Cardiac muscle cell (in vitro differentiated cells and primary cell): Measurements from ENCODE around the gene BEST3. TPM values are rescaled to one million over a fixed set of nuclear protein-coding genes. Genes with fewer than 3 reads are reported as not detected.

Experiments used
- DNase-seq, 2 donors: peaks; one replicate each; pipeline versions ENCODE4 v3.0.0 to v3.0.0-alpha.2; 2010 to 2017; ENCODE audit warnings: low read depth in 1 of 2, low spot score in 1 of 2
- H3K27ac ChIP-seq: fragments of 200-600 bp; sonication (generic); 2 replicates; pipeline ENCODE4 v1.5.1; 2016
- H3K27me3 ChIP-seq: fragments of 200-600 bp; sonication (generic); 2 replicates; pipeline ENCODE4 v1.6.0; 2016; ENCODE audit warnings: control low read depth
- H3K36me3 ChIP-seq: fragments of 200-600 bp; sonication (generic); 2 replicates; pipeline ENCODE4 v1.5.1; 2016; ENCODE audit warnings: control low read depth
- H3K4me1 ChIP-seq: fragments of 200-600 bp; sonication (generic); 2 replicates; pipeline ENCODE4 v1.8.1; 2017; ENCODE audit warnings: low read depth, mild to moderate bottlenecking, mixed run types
- H3K4me3 ChIP-seq: fragments of 200-600 bp; sonication (generic); 2 replicates; pipeline ENCODE4 v1.5.1; 2016; ENCODE audit warnings: mild to moderate bottlenecking
- H3K9me3 ChIP-seq: fragments of 200-600 bp; sonication (generic); 2 replicates; pipeline ENCODE4 v1.5.1; 2017; ENCODE audit warnings: low read depth, mild to moderate bottlenecking, control low read depth
- polyA plus RNA-seq: library from polyadenylated mRNA; unstranded; fragments of >200 nt; fragmentation: Nextera tagmentation; extraction: Ambion mirVana; gene quantifications from 2 replicates; pipeline ENCODE4 v1.2.1, GENCODE V29; 2016
- total RNA-seq: library from RNA; depleted of rRNA; stranded (reverse); fragments of >200 nt; gene quantifications from 2 replicates; pipeline ENCODE4 v1.2.3, GENCODE V29; 2016
- TF ChIP-seq, protein P1 (sequence below): IDR thresholded peaks from 2 replicates; pipeline ENCODE4 v1.5.1; 2012; ENCODE audit warnings: low read depth, mild to moderate bottlenecking, low read length

BEST3 gene
- total and polyA plus RNA-seq, 2 experiments from 2014 or later, result not detected

DNA sequence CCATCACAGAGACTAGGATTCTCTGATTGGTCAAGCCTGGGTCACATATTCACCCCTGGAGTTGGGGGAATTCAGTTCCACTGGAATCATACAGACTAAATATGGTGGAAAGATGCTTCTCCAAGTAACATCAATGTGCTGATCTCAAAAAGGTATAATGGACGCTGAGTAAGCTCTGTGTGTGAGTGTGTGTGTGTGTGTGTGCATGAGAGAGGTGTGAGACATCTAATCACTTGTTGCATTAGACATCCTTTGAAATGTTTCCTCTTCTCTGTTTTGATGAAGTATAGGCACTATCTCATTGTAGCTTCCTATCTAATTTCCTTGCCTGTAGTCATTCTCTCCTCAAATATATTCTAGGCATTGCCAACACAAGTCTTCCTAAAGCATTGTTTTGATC is 34.5 kb upstream of the BEST3 start:
- no peak for DNase-seq
- Histone ChIP-seq H3K4me1 (peaks cover 3% of the 10 kb centered on the region), H3K27ac (no peak overlapping the region), H3K9me3 (no peaks in the 10 kb centered on the region), H3K36me3 (no peaks in the 10 kb centered on the region), H3K27me3 (peaks cover 9% of the 10 kb centered on the region), H3K4me3 (no peak overlapping the region)
- TF ChIP-seq, protein P1, sequence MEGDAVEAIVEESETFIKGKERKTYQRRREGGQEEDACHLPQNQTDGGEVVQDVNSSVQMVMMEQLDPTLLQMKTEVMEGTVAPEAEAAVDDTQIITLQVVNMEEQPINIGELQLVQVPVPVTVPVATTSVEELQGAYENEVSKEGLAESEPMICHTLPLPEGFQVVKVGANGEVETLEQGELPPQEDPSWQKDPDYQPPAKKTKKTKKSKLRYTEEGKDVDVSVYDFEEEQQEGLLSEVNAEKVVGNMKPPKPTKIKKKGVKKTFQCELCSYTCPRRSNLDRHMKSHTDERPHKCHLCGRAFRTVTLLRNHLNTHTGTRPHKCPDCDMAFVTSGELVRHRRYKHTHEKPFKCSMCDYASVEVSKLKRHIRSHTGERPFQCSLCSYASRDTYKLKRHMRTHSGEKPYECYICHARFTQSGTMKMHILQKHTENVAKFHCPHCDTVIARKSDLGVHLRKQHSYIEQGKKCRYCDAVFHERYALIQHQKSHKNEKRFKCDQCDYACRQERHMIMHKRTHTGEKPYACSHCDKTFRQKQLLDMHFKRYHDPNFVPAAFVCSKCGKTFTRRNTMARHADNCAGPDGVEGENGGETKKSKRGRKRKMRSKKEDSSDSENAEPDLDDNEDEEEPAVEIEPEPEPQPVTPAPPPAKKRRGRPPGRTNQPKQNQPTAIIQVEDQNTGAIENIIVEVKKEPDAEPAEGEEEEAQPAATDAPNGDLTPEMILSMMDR, result no peak

DNA sequence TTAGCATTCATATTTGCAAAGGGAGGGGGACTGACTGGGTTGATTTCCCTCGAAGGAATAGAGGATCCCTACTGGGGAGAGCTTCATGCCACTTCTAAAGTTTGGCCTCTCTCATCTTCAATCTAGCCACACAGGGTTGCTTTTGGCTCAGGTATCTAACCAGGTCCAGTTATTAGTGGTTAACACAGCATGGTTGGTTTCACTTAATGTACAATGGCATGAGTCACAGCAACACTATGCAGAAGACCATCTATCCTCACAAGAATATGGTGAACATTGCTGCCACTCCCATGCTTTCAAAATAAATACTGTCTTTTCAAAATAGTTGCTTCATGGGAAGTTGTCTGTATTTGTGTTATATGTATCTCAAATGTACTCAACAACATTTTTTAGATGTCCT is 33.0 kb upstream of the BEST3 start:
- no peak overlapping the region for H3K4me3 ChIP-seq
- no peaks in the 10 kb centered on the region for H3K36me3 ChIP-seq
- TF ChIP-seq, protein P1, result no peak
- no peak overlapping the region for H3K27ac ChIP-seq
- peaks cover 9% of the 10 kb centered on the region for H3K4me1 ChIP-seq
- peaks cover 5% of the 10 kb centered on the region for H3K27me3 ChIP-seq
- DNase-seq, result no peak
- H3K9me3 ChIP-seq, result no peaks in the 10 kb centered on the region

DNA sequence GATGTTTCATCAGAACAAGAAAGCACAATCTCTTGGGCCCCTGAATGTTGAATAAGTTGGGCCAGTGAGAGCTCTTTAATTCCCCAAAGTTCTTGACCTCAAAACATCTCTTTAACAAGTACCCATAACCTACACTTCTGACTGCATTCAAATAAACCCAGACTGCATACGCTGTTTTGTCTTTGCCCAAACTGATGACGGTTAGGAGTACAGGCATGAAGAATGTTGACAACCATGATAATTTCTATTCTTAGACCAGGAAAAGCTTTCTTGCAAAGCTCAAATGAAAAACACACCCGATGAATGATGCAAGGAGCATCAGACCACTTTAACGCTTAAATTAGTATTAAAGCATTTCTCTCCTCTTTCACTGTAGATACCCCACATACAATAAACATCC is 27.8 kb upstream of the BEST3 start:
- Histone ChIP-seq H3K27me3 (no peaks in the 10 kb centered on the region), H3K27ac (peak overlapping the region; percentile 96), H3K9me3 (no peaks in the 10 kb centered on the region), H3K36me3 (no peaks in the 10 kb centered on the region), H3K4me1 (peaks cover 27% of the 10 kb centered on the region), H3K4me3 (no peak overlapping the region)
- TF ChIP-seq, protein P1, result no peak
- peak in 1 of 2 donors; percentile 69 for DNase-seq

DNA sequence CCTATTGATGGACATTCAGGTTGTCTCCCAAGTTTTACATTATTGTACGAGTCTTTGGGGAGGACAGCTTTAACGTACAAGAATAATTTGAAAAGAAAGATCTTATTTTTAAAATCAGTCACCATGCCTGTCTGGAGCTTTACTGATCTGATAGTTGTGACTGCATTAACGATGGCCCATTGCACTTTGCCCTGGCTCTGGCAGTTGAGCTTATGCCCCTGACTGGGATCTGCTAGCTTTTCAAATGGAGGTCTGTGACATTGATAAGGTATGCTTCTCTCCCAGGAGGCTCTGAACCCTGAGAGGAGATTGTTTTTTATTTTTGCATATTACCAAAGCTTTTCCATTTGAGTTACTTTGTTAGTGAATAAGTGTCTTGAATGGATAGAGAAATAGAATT is 21.6 kb upstream of the BEST3 start:
- Histone ChIP-seq H3K36me3 (no peaks in the 10 kb centered on the region), H3K27me3 (no peaks in the 10 kb centered on the region), H3K9me3 (no peaks in the 10 kb centered on the region), H3K4me1 (peaks cover 46% of the 10 kb centered on the region), H3K4me3 (no peak overlapping the region), H3K27ac (peak overlapping the region; percentile 96)
- DNase-seq, result no peak
- TF ChIP-seq, protein P1, result no peak

DNA sequence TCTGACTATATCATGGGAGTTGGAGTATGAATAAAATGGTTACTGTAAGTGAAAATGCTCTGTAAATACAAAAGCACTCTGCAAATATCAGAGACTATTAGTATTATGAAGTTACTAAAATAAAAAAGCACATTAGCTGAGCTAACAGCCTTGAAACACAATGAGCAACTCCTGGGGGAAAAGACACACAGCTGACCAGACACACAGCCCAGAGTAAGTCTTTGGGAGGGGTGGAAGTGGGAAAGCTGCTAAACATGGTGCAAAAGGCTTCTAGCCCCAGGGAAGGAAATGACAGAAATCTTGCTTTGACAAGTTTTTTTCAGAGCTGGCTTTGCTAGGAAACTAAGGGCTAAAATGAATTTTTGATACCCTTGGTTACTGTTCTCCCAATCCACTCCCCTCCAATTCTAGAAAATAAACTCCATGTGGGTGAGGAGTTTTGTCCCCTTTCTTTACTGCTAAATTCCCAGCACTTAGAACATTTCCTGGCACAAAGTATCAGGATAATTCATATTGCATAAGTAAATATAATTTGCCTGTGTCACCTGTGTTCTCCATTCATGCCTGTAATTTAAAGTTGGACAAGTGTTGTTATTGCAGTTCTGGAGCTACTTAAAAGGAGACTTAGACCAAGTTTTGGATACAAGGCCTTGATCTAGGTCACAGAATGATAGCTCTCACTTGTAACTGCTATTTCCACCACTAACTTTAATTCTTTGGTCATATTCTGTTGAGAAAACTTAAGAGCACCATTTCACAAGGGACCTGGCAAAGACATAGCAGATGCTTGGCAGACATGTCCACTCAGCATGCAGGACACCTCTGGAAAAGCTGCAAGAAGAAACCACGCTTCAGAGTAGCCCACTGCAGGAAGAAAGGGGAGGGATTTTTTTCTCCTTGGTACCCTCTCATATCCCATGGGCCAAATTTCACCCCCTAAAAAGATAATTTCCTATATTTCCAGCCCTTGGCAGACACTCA is 20.5 kb upstream of the BEST3 start:
- H3K36me3 ChIP-seq, result no peaks in the 10 kb centered on the region
- no peak overlapping the region for H3K4me3 ChIP-seq
- TF ChIP-seq, protein P1, result no peak
- H3K27ac ChIP-seq, result peak overlapping the region; percentile 96
- DNase-seq, result peak in 1 of 2 donors; percentile 24
- no peaks in the 10 kb centered on the region for H3K27me3 ChIP-seq
- peaks cover 46% of the 10 kb centered on the region for H3K4me1 ChIP-seq
- H3K9me3 ChIP-seq, result no peaks in the 10 kb centered on the region
